Adrenal gland (tissue), 5 donors: Measurements from ENCODE around the gene GLIS2.

ENCODE experiments used
- CTCF ChIP-seq, 6 experiments: fragments of 450-650 bp in 4 of 6; fragments of 200-600 bp in 2 of 6; sonication (generic) in 1 of 6; IDR thresholded peaks; 1 replicate in 5 of 6; 2 replicates in 1 of 6; pipeline versions ENCODE4 v1.5.1 to v1.8.0; 2016 to 2021; ENCODE audit warnings: antibody characterized with exemption in 6 of 6, mild to moderate bottlenecking in 2 of 6, moderate library complexity in 1 of 6
- POLR2A ChIP-seq, 2 donors: fragments of 450-650 bp; IDR thresholded peaks; one replicate each; pipeline ENCODE4 v1.6.1; 2017; ENCODE audit warnings: antibody characterized with exemption in 2 of 2, mild to moderate bottlenecking in 2 of 2, moderate library complexity in 1 of 2
- donor health status: DM: no; HTN: no; CAD: no.

- TF ChIP-seq CTCF (IDR thresholded peaks at IDR 0.05) (no peak), POLR2A (IDR thresholded peaks at IDR 0.05) (no peak)
Measured at GRCh38 chr16:4350365-4350786, 34.5 kb downstream of the GLIS2 start.
